ENCODE results near the gene MICOS13.

GRCh38 chr19:5696196-5697021 lies 16.1 kb upstream of the MICOS13 start:
- no peak for TF ChIP-seq POLR2AphosphoS5 (IDR thresholded peaks at IDR 0.05; ENCODE audit: low read depth, low read length)
- no peak for TF ChIP-seq CTCF (IDR thresholded peaks at IDR 0.05)
- TF ChIP-seq REST (IDR thresholded peaks at IDR 0.05; ENCODE audit: insufficient read depth in 1 of 2, low read depth in 2 of 2, low read length in 1 of 2), result no peak
- no peak for TF ChIP-seq SIN3A (IDR thresholded peaks at IDR 0.05; ENCODE audit: borderline replicate concordance, insufficient read depth, low read depth, low read length)
